Stimulated activated CD4-positive, alpha-beta T cell treated with anti-CD3 and anti-CD28 coated beads, Interleukin-2, amount 100 ng/mL, for 24 hours (primary cell): ENCODE results near the gene SP4.
"Not testable (repeated sequence)": the region's sequence is repeated elsewhere in the genome, so short reads cannot be mapped to it uniquely, and the experiment has no call there.

Source experiments
- DNase-seq, 2 donors: peaks; one replicate each; pipeline ENCODE4 v3.0.0-alpha.2; 2020

The SP4 gene

GRCh38 chr7:21532485-21532884 is 104.6 kb downstream of the SP4 start:
- DNase-seq: not testable (repeated sequence)

GRCh38 chr7:21533646-21534045 is 105.8 kb downstream of the SP4 start:
- DNase-seq: not testable (repeated sequence)

DNA sequence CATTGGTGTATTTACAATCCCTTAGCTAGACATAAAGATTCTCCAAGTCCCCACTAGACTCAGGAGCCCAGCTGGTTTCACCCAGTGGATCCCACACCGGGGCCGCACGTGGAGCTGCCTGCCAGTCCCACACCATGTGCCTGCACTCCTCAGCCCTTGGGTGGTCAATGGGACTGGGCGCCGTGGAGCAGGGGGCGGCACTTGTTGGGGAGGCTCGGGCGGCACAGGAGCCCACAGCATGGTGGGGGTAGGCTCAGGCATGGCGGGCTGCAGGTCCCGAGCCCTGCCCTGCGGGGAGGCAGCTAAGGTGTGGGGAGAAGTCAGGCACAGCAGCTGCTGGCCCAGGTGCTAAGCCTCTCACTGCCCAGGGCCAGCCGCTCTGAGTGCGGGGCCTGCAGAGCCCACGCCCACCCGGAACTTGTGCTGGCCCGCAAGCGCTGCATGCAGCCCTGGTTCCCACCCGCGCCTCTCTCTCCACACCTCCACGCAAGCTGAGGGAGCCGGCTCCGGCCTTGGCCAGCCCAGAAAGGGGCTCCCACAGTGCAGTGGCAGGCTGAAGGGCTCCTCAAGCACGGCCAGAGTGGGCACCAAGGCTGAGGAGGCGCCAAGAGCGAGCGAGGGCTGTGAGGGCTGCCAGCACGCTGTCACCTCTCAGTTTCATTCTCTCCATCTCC is 108.7 kb downstream of the SP4 start:
- DNase-seq: not testable (repeated sequence)

GRCh38 chr7:21538936-21539495 is 111.1 kb downstream of the SP4 start:
- DNase-seq: no peak

GRCh38 chr7:21542891-21543527 is 115.1 kb downstream of the SP4 start, which contains the start of gene DNAH11:
DNAH11 (plus strand) TSS chr7:21543039; CDS start chr7:21543246, 207 bp downstream.
- DNase-seq: peak in 1 of 2 donors; percentile 49

GRCh38 chr7:21543528-21544302 is 115.8 kb downstream of the SP4 start:
- no peak for DNase-seq

GRCh38 chr7:21544303-21544656 is 116.4 kb downstream of the SP4 start:
- DNase-seq: no peak

- no peak for DNase-seq
These were observed 116.8 kb downstream of the SP4 start for GRCh38 chr7:21544715-21545114.

GRCh38 chr7:21547501-21547900 is 119.6 kb downstream of the SP4 start:
- DNase-seq: no peak

GRCh38 chr7:21548491-21548890 is 120.6 kb downstream of the SP4 start:
- no peak for DNase-seq

DNA sequence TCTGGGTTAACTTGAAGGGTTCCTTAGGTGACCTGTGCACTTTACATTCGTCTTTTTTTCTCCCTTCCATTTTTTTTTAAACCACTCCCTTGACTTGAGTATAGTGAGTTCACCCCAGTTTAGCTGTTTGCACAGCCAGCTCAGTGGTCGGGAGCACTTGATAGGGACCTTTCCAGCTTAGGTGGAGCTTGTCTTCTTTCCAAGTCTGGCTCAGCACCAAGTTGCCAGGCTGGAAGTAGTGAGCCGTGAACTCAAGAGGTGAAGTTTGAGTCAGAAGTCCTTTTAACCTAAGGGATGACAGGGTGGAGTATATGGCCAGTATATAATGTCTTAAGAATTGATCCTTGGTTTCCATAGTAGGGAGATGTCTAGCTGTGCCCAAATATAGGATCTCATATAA is 122.2 kb downstream of the SP4 start:
- DNase-seq: no peak

GRCh38 chr7:21550821-21551531 is 123.1 kb downstream of the SP4 start:
- no peak for DNase-seq

GRCh38 chr7:21562385-21562784 is 134.5 kb downstream of the SP4 start:
- no peak for DNase-seq
